GM20431 (cell line): Measurements from ENCODE around the gene MAP3K8.
"Not testable (repeated sequence)": the region's sequence is repeated elsewhere in the genome, so short reads cannot be mapped to it uniquely, and the experiment has no call there.

ENCODE experiments used
- in situ Hi-C: fragments of 300-500 bp; cut with MseI, MboI; formaldehyde crosslinking; loops from one replicate; pipeline ENCODE4 v1.15.0; 2020; ENCODE audit warnings: low sequenced_read_pairs; ENCODE audit not compliant: unreplicated experiment

Gene MAP3K8

GRCh38 chr10:30420766-30421165 lies 13.2 kb upstream of the MAP3K8 start:
- in situ Hi-C loops: no loop called here

GRCh38 chr10:30422151-30422695 lies 11.8 kb upstream of the MAP3K8 start:
- in situ Hi-C loops: no loop called here

- in situ Hi-C loops: no loop called here
Measured at GRCh38 chr10:30422981-30423654, 10.9 kb upstream of the MAP3K8 start.

- in situ Hi-C loops: not testable (repeated sequence)
Measured at GRCh38 chr10:30423655-30424275, 10.2 kb upstream of the MAP3K8 start.

GRCh38 chr10:30425336-30426075 lies 8.5 kb upstream of the MAP3K8 start:
- in situ Hi-C loops: no loop called here

GRCh38 chr10:30430544-30431298 lies 3.3 kb upstream of the MAP3K8 start:
- in situ Hi-C loops: no loop called here

- in situ Hi-C loops: no loop called here
Measured at GRCh38 chr10:30431435-30431911, 2.5 kb upstream of the MAP3K8 start.

GRCh38 chr10:30432622-30433305 lies 1.2 kb upstream of the MAP3K8 start:
- in situ Hi-C loops: no loop called here

- in situ Hi-C loops: no loop called here
Measured at GRCh38 chr10:30433306-30433729, 666 bp upstream of the MAP3K8 start.

- in situ Hi-C loops: no loop called here
Measured at GRCh38 chr10:30434273-30435072, 489 bp downstream of the MAP3K8 start.

- in situ Hi-C loops: no loop called here
Measured at GRCh38 chr10:30435073-30435422, 1.1 kb downstream of the MAP3K8 start.

- in situ Hi-C loops: not testable (repeated sequence)
Measured at GRCh38 chr10:30435499-30436167, 1.6 kb downstream of the MAP3K8 start.

- in situ Hi-C loops: no loop called here
Measured at GRCh38 chr10:30436191-30436611, 2.2 kb downstream of the MAP3K8 start.

GRCh38 chr10:30436671-30437030 lies 2.7 kb downstream of the MAP3K8 start:
- in situ Hi-C loops: no loop called here

GRCh38 chr10:30437031-30437841 lies 3.3 kb downstream of the MAP3K8 start:
- in situ Hi-C loops: no loop called here

- in situ Hi-C loops: no loop called here
Measured at GRCh38 chr10:30438021-30438850, 4.3 kb downstream of the MAP3K8 start.

GRCh38 chr10:30439931-30440330 lies 5.9 kb downstream of the MAP3K8 start:
- in situ Hi-C loops: no loop called here
